T-helper 2 cell treated with Interferon-gamma antibody and Interleukin-4, amounts not matched to agents 5 μg/mL and 100 μg/mL, for 36 hours (primary cell): Measurements from ENCODE around the gene APOL6.

Source experiments
- DNase-seq: peaks from one replicate; pipeline ENCODE4 v3.0.0; 2021; ENCODE audit warnings: low spot score
- H3K27ac Mint-ChIP-seq: one replicate; pipeline ENCODE4 v1.8.0; 2021; ENCODE audit warnings: mild to moderate bottlenecking, mixed read lengths
- H3K27me3 Mint-ChIP-seq: one replicate; pipeline ENCODE4 v1.8.0; 2021; ENCODE audit warnings: low read depth, mixed read lengths
- H3K36me3 Mint-ChIP-seq: one replicate; pipeline ENCODE4 v1.8.0; 2021; ENCODE audit warnings: low read depth, mixed read lengths
- H3K4me1 Mint-ChIP-seq: one replicate; pipeline ENCODE4 v1.8.0; 2021; ENCODE audit warnings: low read depth, mixed read lengths
- H3K4me3 Mint-ChIP-seq: one replicate; pipeline ENCODE4 v1.8.0; 2022; ENCODE audit warnings: mild to moderate bottlenecking, moderate library complexity, mixed read lengths
- H3K9me3 Mint-ChIP-seq: one replicate; pipeline ENCODE4 v1.8.0; 2021; ENCODE audit warnings: mixed read lengths

The APOL6 gene

DNA sequence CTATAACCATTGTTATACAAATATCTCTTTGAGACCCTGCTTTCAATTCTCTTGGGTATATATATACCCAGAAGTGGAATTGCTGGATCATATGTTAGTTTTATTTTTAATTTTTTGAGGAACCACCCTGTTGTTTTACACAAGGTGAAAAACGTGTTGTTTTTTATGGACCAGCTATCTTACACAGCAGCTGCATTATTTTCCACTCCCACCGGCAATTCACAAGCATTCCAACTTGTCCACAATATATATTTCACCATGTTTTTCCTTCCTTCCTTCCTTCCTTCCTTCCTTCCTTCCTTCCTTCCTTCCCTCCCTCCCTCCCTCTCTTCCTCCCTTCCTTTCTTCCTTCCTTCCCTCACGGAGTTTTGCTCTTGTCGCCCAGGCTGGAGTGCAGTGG is 63.1 kb downstream of the APOL6 start:
- Mint-ChIP-seq H3K27ac (no peak overlapping the region), H3K36me3 (no peaks in the 10 kb centered on the region), H3K4me3 (no peak overlapping the region), H3K9me3 (peaks cover 7% of the 10 kb centered on the region), H3K4me1 (no peaks in the 10 kb centered on the region), H3K27me3 (no peaks in the 10 kb centered on the region)
- no peak for DNase-seq

- no peak overlapping the region for H3K27ac Mint-ChIP-seq
- no peaks in the 10 kb centered on the region for H3K4me1 Mint-ChIP-seq
- H3K4me3 Mint-ChIP-seq: no peak overlapping the region
- peaks cover 7% of the 10 kb centered on the region for H3K9me3 Mint-ChIP-seq
- H3K27me3 Mint-ChIP-seq: no peaks in the 10 kb centered on the region
- DNase-seq: no peak
- H3K36me3 Mint-ChIP-seq: no peaks in the 10 kb centered on the region
Observed at GRCh38 chr22:35712672-35713071, 64.4 kb downstream of the APOL6 start.

DNA sequence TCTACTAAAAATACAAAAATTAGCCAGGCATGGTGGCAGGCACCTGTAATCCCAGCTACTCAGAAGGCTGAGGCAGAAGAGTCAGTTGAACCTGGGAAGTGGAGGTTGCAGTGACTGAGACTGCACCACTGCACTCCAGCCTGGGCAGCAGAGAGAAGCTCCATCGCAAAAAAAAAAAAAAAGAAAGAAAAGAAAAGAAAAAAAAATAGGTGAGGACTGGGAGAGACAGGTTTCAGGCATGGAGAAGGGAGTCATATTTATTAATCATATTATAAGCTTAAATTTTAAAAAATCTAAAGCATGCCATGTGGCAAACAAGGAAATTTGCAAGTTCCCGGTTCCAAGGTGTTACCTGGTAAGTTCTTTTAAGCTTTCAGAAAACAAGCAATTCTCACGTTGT is 69.3 kb downstream of the APOL6 start, which contains the start of gene APOL5:
Gene APOL5, plus strand, starts transcription at position 301 of the 400 bp plus-strand sequence. Its CDS starts 0 bp downstream, at position 301.
- Mint-ChIP-seq H3K27me3 (peaks cover 2% of the 10 kb centered on the region), H3K36me3 (no peaks in the 10 kb centered on the region), H3K9me3 (peaks cover 7% of the 10 kb centered on the region), H3K4me1 (no peaks in the 10 kb centered on the region), H3K4me3 (no peak within 1 kb of the TSS), H3K27ac (no peak within 1 kb of the TSS)
- no peak for DNase-seq
